CD4-positive, alpha-beta T cell treated with Interleukin-17A for 4 hours (primary cell): ENCODE results near the gene CCDC47.

Experiments
- DNase-seq: peaks from one replicate; pipeline ENCODE4 v3.0.0-alpha.2; 2020; ENCODE audit warnings: mixed read lengths

Gene CCDC47

DNA sequence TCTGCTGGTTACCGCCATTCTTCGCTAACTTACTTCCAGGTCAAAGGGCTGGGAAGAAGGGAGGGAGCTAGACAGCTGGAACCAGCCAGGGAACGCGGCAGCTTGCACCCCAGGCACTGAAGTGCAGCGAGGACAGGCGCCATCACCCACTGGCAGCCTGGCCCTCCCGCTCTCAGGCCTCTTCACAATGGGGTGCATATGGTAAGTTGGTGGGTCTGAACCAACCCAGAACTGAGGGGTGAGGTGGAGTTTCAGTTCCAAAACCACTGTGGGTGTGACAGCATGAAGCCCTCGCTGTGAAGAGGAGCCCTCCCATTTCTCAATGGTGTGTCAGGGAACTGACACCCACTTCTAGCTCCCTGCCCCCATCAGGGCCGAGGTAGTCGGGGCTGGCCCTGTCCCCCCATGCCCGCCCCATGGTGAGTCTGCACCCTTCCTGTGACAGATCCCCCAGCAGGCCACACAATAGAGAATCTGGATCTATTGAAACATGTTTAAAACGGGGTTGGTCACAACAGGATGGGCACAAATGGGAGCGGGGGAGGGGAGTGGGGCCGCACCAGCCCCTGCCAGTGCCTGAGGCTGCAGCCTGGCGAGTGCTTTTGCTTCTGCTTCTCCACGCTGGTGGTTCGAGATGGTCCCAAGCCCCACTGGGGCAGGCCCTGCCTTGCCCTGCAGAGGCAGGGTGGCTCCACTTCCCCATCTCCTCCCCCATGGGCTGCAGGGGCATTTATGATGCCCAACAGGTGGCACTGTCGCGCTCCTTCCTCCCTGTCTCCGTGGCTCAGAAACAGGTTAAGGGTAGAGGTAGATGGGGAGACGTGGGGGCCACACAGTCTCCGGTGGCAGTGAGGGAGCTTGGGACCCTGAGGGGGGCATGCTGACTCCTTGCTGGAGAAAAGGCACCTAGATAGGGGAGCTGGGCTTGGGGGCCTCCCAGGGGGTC is 75.8 kb downstream of the CCDC47 start:
- peak; percentile 88 for DNase-seq

DNA sequence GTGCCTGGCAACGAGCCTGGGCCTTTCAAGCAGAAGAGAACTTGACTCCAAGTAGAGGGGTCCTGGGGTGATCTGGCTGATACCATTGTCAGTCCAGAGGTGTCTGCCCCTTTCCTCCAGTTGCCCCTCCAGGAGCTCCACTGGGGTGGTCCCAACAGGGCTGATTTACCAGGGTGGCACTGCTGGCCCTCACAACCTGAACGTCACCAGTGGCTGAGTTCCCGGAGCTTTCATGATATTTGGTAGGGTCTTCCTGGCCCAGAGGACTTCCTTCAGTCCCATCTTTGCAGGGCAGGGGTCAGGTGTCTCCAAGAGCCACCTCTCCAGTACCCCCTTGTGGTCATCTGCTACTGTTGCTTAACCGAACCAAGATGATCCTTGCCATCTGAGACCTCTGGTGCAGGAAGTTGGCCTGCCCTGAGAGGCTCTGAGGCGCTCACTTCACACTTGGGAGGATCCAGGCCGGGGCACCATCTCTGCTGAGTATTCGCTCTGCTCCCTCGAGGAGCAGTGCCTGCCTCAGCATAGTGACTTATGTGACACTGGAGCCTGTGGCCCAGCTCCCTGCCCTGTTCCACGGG is 76.9 kb downstream of the CCDC47 start:
- peak; percentile 59 for DNase-seq

DNA sequence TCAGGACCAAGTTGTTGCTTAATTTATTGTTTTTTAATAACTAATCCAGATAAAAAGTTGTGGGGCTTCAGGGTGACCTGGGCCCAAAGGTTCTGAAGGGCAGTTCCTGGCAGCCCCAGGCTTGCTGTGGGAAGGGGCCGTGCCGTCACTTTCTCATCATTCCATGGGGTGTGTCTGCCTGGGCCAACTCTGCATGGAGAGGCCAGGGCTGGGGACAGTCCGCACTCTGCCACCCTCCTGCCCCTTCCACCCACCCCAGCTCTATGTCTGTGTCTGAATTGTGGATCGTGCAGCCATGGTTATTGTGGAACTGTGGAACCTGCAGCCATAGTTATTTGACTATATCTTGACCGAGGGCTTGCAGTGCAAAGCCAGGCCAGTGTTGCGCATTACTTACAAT is 77.5 kb downstream of the CCDC47 start:
- DNase-seq = peak; percentile 39
